H1 (cell line): ENCODE measurements around the gene NUDT6. TPM values are rescaled to one million over a fixed set of nuclear protein-coding genes. Genes with fewer than 3 reads are reported as not detected.

ENCODE experiments used
- CTCF ChIA-PET: fragments of 300-600 bp; sonication (Branson Sonifier 250); formaldehyde crosslinking; loops from one replicate; lab custom pipeline; 2021; ENCODE audit not compliant: partially characterized antibody; lab: Charles Lee
- POLR2A ChIA-PET: fragments of 300-600 bp; sonication (Branson Sonifier 250); formaldehyde crosslinking; loops from one replicate; lab custom pipeline; 2021; ENCODE audit warnings: inconsistent platforms; ENCODE audit not compliant: partially characterized antibody; lab: Charles Lee
- DNase-seq, 2 experiments: peaks; one replicate each; pipeline versions ENCODE4 v3.0.0 to v3.0.0-alpha.2; 2010 to 2022; ENCODE audit warnings: low spot score in 2 of 2, low read depth in 1 of 2, mixed read lengths in 1 of 2
- FAIRE-seq: peaks from 2 replicates; lab custom pipeline; 2011; peaks lifted over from hg19 to GRCh38; lab: Jason Lieb, UNC
- H2AFZ ChIP-seq: 2 replicates; pipeline ENCODE4 v1.8.1; 2012; ENCODE audit warnings: low read length, inconsistent platforms
- H2AK5ac ChIP-seq: 2 replicates; pipeline ENCODE4 v1.6.1; 2013; ENCODE audit warnings: low read depth, low read length
- H2BK120ac ChIP-seq: replicated peaks from 2 replicates; pipeline ENCODE3; 2013; ENCODE audit warnings: low read depth, low read length, inconsistent platforms
- H2BK12ac ChIP-seq: 2 replicates; pipeline ENCODE4 v1.6.1; 2013; ENCODE audit warnings: low read depth, low read length
- H2BK15ac ChIP-seq: 2 replicates; pipeline ENCODE4 v1.6.1; 2013; ENCODE audit warnings: low read length
- H2BK20ac ChIP-seq: 2 replicates; pipeline ENCODE4 v1.6.1; 2013; ENCODE audit warnings: low read length
- H2BK5ac ChIP-seq: 2 replicates; pipeline ENCODE4 v1.6.1; 2013; ENCODE audit warnings: low read depth, low read length
- H3K14ac ChIP-seq: 2 replicates; pipeline ENCODE4 v1.6.1; 2013; ENCODE audit warnings: inconsistent platforms; ENCODE audit not compliant: insufficient read length
- H3K18ac ChIP-seq: 2 replicates; pipeline ENCODE4 v1.6.1; 2013; ENCODE audit warnings: low read length; ENCODE audit errors: extremely low read depth
- H3K23ac ChIP-seq: 2 replicates; pipeline ENCODE4 v1.6.1; 2013; ENCODE audit warnings: inconsistent platforms; ENCODE audit not compliant: insufficient read length
- H3K23me2 ChIP-seq: 2 replicates; pipeline ENCODE4 v1.6.1; 2013; ENCODE audit warnings: low read depth, low read length
- H3K27ac ChIP-seq: 2 replicates; pipeline ENCODE4 v1.6.1; 2011; ENCODE audit warnings: low read depth, low read length, inconsistent platforms
- H3K27me3 ChIP-seq, 4 experiments: replicated peaks in 1 of 4; 1 replicate in 1 of 4; 2 replicates in 3 of 4; pipeline versions ENCODE4 v1.6.1 to v1.8.1; 2011 to 2013; ENCODE audit warnings: low read length in 3 of 4, mild to moderate bottlenecking in 3 of 4, inconsistent platforms in 2 of 4, mixed read lengths in 2 of 4, moderate library complexity in 1 of 4; ENCODE audit not compliant: control insufficient read depth in 3 of 4, insufficient read depth in 3 of 4; ENCODE audit errors: extremely low read depth in 1 of 4
- H3K36me3 ChIP-seq, 4 experiments: 2 replicates each; pipeline versions ENCODE4 v1.6.1 to v1.8.1; 2011 to 2013; ENCODE audit warnings: mild to moderate bottlenecking in 4 of 4, low read length in 3 of 4, moderate library complexity in 2 of 4, control low read depth in 1 of 4, inconsistent platforms in 1 of 4; ENCODE audit not compliant: insufficient read depth in 4 of 4, control insufficient read depth in 2 of 4
- H3K4ac ChIP-seq: replicated peaks from 2 replicates; pipeline ENCODE3; 2013; ENCODE audit warnings: low read length, low read depth, mixed read lengths, inconsistent platforms; ENCODE audit not compliant: insufficient read length
- H3K4me1 ChIP-seq, 4 experiments: replicated peaks in 1 of 4; 1 replicate in 1 of 4; 2 replicates in 3 of 4; pipeline versions ENCODE4 v1.6.1 to v1.8.1; 2011 to 2013; ENCODE audit warnings: low read length in 3 of 4, inconsistent platforms in 2 of 4, mixed read lengths in 1 of 4; ENCODE audit not compliant: insufficient read depth in 4 of 4, control insufficient read depth in 3 of 4
- H3K4me2 ChIP-seq, 2 experiments: 2 replicates each; pipeline versions ENCODE4 v1.6.1 to v1.8.1; 2011 to 2013; ENCODE audit warnings: low read depth in 2 of 2, low read length in 2 of 2, control low read depth in 1 of 2, inconsistent platforms in 1 of 2, mild to moderate bottlenecking in 1 of 2; ENCODE audit not compliant: insufficient read depth in 1 of 2
- H3K4me3 ChIP-seq, 4 experiments: fragments of 200-600, 300-600 bp in 1 of 4; sonication (generic), shearing (Covaris generic), sonication (Bioruptor Twin) in 1 of 4; 2 replicates each; pipeline versions ENCODE4 v1.5.1 to v1.8.1; 2011 to 2016; ENCODE audit warnings: low read length in 4 of 4, low read depth in 3 of 4, control low read depth in 2 of 4, inconsistent platforms in 2 of 4, mild to moderate bottlenecking in 2 of 4, mixed read lengths in 1 of 4, moderate library complexity in 1 of 4; ENCODE audit not compliant: insufficient read depth in 2 of 4; ENCODE audit errors: extremely low read depth in 1 of 4
- H3K56ac ChIP-seq: replicated peaks from 2 replicates; pipeline ENCODE3; 2013; ENCODE audit warnings: low read depth, mild to moderate bottlenecking, mixed read lengths, low read length, inconsistent platforms; ENCODE audit not compliant: insufficient read length
- H3K79me1 ChIP-seq: 2 replicates; pipeline ENCODE4 v1.6.1; 2013; ENCODE audit warnings: low read depth, low read length, control low read depth
- H3K79me2 ChIP-seq, 2 experiments: 2 replicates each; pipeline versions ENCODE4 v1.6.1 to v1.8.1; 2012 to 2013; ENCODE audit warnings: low read length in 2 of 2, mild to moderate bottlenecking in 2 of 2, inconsistent platforms in 1 of 2; ENCODE audit not compliant: insufficient read depth in 2 of 2, control insufficient read depth in 1 of 2
- H3K9ac ChIP-seq, 4 experiments: replicated peaks in 1 of 4; 1 replicate in 1 of 4; 2 replicates in 3 of 4; pipeline versions ENCODE4 v1.6.1 to v1.8.1; 2011 to 2013; ENCODE audit warnings: low read depth in 3 of 4, low read length in 3 of 4, control low read depth in 2 of 4, mild to moderate bottlenecking in 2 of 4, moderate library complexity in 2 of 4, inconsistent platforms in 1 of 4; ENCODE audit errors: extremely low read depth in 1 of 4
- H3K9me3 ChIP-seq, 2 experiments: 2 replicates each; pipeline versions ENCODE4 v1.6.1 to v1.8.1; 2012 to 2013; ENCODE audit warnings: mild to moderate bottlenecking in 2 of 2, moderate library complexity in 2 of 2, control low read depth in 1 of 2, inconsistent platforms in 1 of 2, low read depth in 1 of 2, low read length in 1 of 2, mixed read lengths in 1 of 2; ENCODE audit not compliant: insufficient read depth in 2 of 2
- H4K20me1 ChIP-seq, 2 experiments: replicated peaks in 1 of 2; 2 replicates each; pipeline versions ENCODE3 to v1.8.1; 2011 to 2013; ENCODE audit warnings: inconsistent platforms in 2 of 2, low read length in 2 of 2, mild to moderate bottlenecking in 1 of 2; ENCODE audit not compliant: insufficient read depth in 2 of 2, control insufficient read depth in 1 of 2
- H4K5ac ChIP-seq: 2 replicates; pipeline ENCODE4 v1.6.1; 2013; ENCODE audit warnings: low read length, low read depth, mixed read lengths, inconsistent platforms; ENCODE audit not compliant: insufficient read length
- H4K8ac ChIP-seq: 2 replicates; pipeline ENCODE4 v1.8.0; 2013; ENCODE audit warnings: mild to moderate bottlenecking, moderate library complexity, low read length, inconsistent platforms; ENCODE audit not compliant: insufficient read depth; ENCODE audit errors: extremely low read depth
- H4K91ac ChIP-seq: replicated peaks from 2 replicates; pipeline ENCODE3; 2013; ENCODE audit warnings: low read length, mixed read lengths, inconsistent platforms; ENCODE audit not compliant: insufficient read length
- ASH2L ChIP-seq: fragments of 200-600, 300-600 bp; sonication (generic); IDR thresholded peaks from one replicate; pipeline ENCODE4 v1.7.1; 2017; ENCODE audit warnings: low read length
- BRCA1 ChIP-seq: IDR thresholded peaks from 2 replicates; pipeline ENCODE4 v1.6.1; 2012; ENCODE audit warnings: low read depth, low read length, improper control_type of control experiment
- CHD1 ChIP-seq: IDR thresholded peaks from 2 replicates; pipeline ENCODE4 v1.6.1; 2012; ENCODE audit warnings: low read depth, low read length, improper control_type of control experiment
- CTBP2 ChIP-seq: IDR thresholded peaks from 2 replicates; pipeline ENCODE4 v1.7.0; 2011; ENCODE audit warnings: borderline replicate concordance, mild to moderate bottlenecking, moderate library complexity, mixed read lengths, low read length; ENCODE audit not compliant: insufficient read depth, insufficient read length
- EZH2 ChIP-seq: fragments of 200-600 bp; sonication (generic); IDR thresholded peaks from 2 replicates; pipeline ENCODE4 v1.7.1; 2012; ENCODE audit warnings: low read depth, mild to moderate bottlenecking, moderate library complexity, low read length, inconsistent platforms; ENCODE audit not compliant: severe bottlenecking
- FOSL1 ChIP-seq: IDR thresholded peaks from 2 replicates; pipeline ENCODE4 v1.6.1; 2011; ENCODE audit warnings: mild to moderate bottlenecking, low read depth, low read length, moderate library complexity; ENCODE audit not compliant: insufficient read depth
- HDAC6 ChIP-seq: IDR thresholded peaks from one replicate; pipeline ENCODE4 v1.7.1; 2012; ENCODE audit warnings: low read depth, mild to moderate bottlenecking, inconsistent platforms, low read length, moderate library complexity
- NRF1 ChIP-seq: IDR thresholded peaks from 2 replicates; pipeline ENCODE4 v1.6.1; 2011; ENCODE audit warnings: mild to moderate bottlenecking, low read depth, low read length, improper control_type of control experiment
- POLR2A ChIP-seq, 2 experiments: IDR thresholded peaks; 1 replicate in 1 of 2; 2 replicates in 1 of 2; pipeline ENCODE4 v1.6.1; 2011; ENCODE audit warnings: low read depth in 2 of 2, low read length in 2 of 2, mild to moderate bottlenecking in 2 of 2; ENCODE audit errors: control extremely low read depth in 1 of 2
- SP4 ChIP-seq: IDR thresholded peaks from 2 replicates; pipeline ENCODE4 v1.6.1; 2012; ENCODE audit warnings: low read length, inconsistent platforms
- TAF1 ChIP-seq: IDR thresholded peaks from 2 replicates; pipeline ENCODE4 v1.6.1; 2011; ENCODE audit warnings: mild to moderate bottlenecking, low read depth, low read length
- TBP ChIP-seq: IDR thresholded peaks from 2 replicates; pipeline ENCODE4 v1.6.1; 2011; ENCODE audit warnings: low read depth, low read length, improper control_type of control experiment
- TCF12 ChIP-seq: IDR thresholded peaks from 2 replicates; pipeline ENCODE4 v1.6.1; 2011; ENCODE audit warnings: low read depth, mild to moderate bottlenecking, low read length
- YY1 ChIP-seq: IDR thresholded peaks from 2 replicates; pipeline ENCODE4 v1.6.1; 2011; ENCODE audit warnings: low read depth, mild to moderate bottlenecking, low read length
- ZNF274 ChIP-seq: IDR thresholded peaks from 2 replicates; pipeline ENCODE4 v1.7.0; 2012; ENCODE audit warnings: low read length, borderline replicate concordance; ENCODE audit errors: extremely low read depth
- WGBS, 2 experiments: shearing (Covaris generic) in 1 of 2; methylation state at CpG; one replicate each; pipeline versions ENCODE4 v1.1.6 to v1.1.7; 2013 to 2015; ENCODE audit warnings: low lambda C conversion rate in 2 of 2, mixed read lengths in 2 of 2, inconsistent platforms in 1 of 2, low coverage in 1 of 2, missing lambda C conversion rate in 1 of 2; ENCODE audit not compliant: insufficient replicate concordance in 2 of 2, insufficient coverage in 1 of 2, insufficient read length in 1 of 2; ENCODE audit errors: extremely low coverage in 1 of 2, missing lambda C conversion rate in 1 of 2; 5-methylcytosine and 5-hydroxymethylcytosine counted together
- polyA plus RNA-seq, 7 experiments: library from polyadenylated mRNA; depleted of rRNA in 3 of 7; stranded (reverse) in 5 of 7; unstranded in 2 of 7; fragments of >200 nt in 5 of 7; fragments of 200-250 nt in 2 of 7; gene quantifications; 1 replicate in 5 of 7; 2 replicates in 1 of 7; 4 replicates in 1 of 7; pipeline versions ENCODE4 v1.2.1 to v1.2.3, GENCODE V29; 2011 to 2013; ENCODE audit warnings: missing spikeins in 2 of 7, mixed read lengths in 2 of 7
- total RNA-seq: library from RNA; stranded (reverse); fragmentation: NEBNext Ultra II Directional; extraction: Animal tissue kit (Norgen Biotek cat#: 25700); gene quantifications from 2 replicates; pipeline ENCODE4 v1.2.1, GENCODE V29; 2021

Gene NUDT6
- total and polyA plus RNA-seq, 2 of the 8 experiments (the other 6 are each of a cell fraction or from before 2014, with no cell fraction given), result 5.0 to 12.4 TPM

DNA sequence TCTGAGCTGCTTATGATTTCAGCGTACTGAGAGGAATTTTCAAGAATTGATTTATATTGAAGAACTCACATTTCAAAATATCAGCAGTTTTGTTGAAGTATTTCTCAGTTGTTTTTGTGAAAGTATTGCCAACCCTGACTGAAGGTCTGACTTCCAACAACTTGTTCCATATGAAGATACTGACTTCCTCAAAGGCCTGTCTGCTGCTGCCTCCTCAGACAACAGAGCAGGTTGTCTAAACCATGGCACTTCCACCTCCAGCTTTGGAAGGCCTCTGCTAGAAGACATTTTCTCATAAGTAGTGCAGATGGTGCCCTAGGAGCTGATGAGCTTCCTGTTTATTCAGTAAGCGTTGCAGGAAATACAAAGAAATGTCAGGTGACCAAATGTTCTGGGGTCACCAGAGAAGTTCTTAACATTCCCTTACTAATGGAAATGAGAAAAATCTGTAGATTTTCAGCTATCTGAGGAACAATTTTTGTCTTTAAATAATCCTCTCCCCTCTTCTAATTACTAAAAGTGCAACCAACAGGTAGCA, 67.0 kb downstream of the NUDT6 start:
- peaks cover 6 to 50% (median 21%) of the 10 kb centered on the region in 4 experiments for H3K4me1 ChIP-seq
- H2BK15ac ChIP-seq, result no peak overlapping the region
- H3K56ac ChIP-seq, result no peak overlapping the region
- H2BK120ac ChIP-seq, result no peak overlapping the region
- no peak overlapping the region for H4K8ac ChIP-seq
- 0 out of 2 replicates have a peak overlapping the region, but pooled peaks have one; percentile 28 for H3K18ac ChIP-seq
- H3K4me3 ChIP-seq, result no peak overlapping the region
- CTCF ChIA-PET, result interaction anchor here (0.8 to 3.5 kb wide), 8 partner anchors 10 to 98 kb away, joined by 3 to 15 read pairs (median 4); no protein-coding TSS in a partner anchor
- no peaks in the 10 kb centered on the region for H3K27me3 ChIP-seq
- H3K79me2 ChIP-seq, result peaks cover 30 to 100% of the 10 kb centered on the region in 2 experiments; a peak in 3 of 4 replicates
- H3K9me3 ChIP-seq, result no peaks in the 10 kb centered on the region
- no peak overlapping the region; the same call in 1 of the 2 replicates for H2BK5ac ChIP-seq
- no peak overlapping the region for H3K14ac ChIP-seq
- no peak overlapping the region for H2BK20ac ChIP-seq
- H3K36me3 ChIP-seq, result peaks cover 0 to 29% (median 2%) of the 10 kb centered on the region in 4 experiments; a peak in 2 of 8 replicates
- WGBS, 2 experiments, result 90% methylated on average over 2 of the region's 2 CpGs; no CpG with 5 or more reads in 1 of the 2 experiments
- no peak overlapping the region for H4K91ac ChIP-seq
- H4K5ac ChIP-seq, result no peak overlapping the region
- no peak overlapping the region for H3K9ac ChIP-seq
- H3K27ac ChIP-seq, result no peak overlapping the region
- DNase-seq, result no peak
- no peak overlapping the region for H3K23ac ChIP-seq
- peaks cover 7% of the 10 kb centered on the region for H3K79me1 ChIP-seq
- no peaks in the 10 kb centered on the region for H3K23me2 ChIP-seq
- no peak overlapping the region for H2AFZ ChIP-seq
- H4K20me1 ChIP-seq, result peaks cover 29 to 48% of the 10 kb centered on the region in 2 experiments
- H3K4ac ChIP-seq, result no peak overlapping the region
- H2BK12ac ChIP-seq, result no peak overlapping the region
- POLR2A ChIA-PET, result interaction anchor here (0.8 to 19.7 kb wide), 10 partner anchors 8 to 98 kb away, joined by 3 to 278 read pairs (median 4); partner anchors contain the start of gene FGF2
- no peak overlapping the region for H2AK5ac ChIP-seq
- no peak for FAIRE-seq
- H3K4me2 ChIP-seq, result peak overlapping the region in 1 of 2 experiments; percentile 43; a peak in 1 of 4 replicates
- no peak for TF ChIP-seq BRCA1
- TF ChIP-seq CHD1, result no peak
- no peak for TF ChIP-seq HDAC6
- no peak for TF ChIP-seq TCF12
- TF ChIP-seq ZNF274, result no peak
- no peak for TF ChIP-seq YY1
- TF ChIP-seq ASH2L, result no peak
- no peak for TF ChIP-seq FOSL1
- no peak for TF ChIP-seq EZH2
- no peak for TF ChIP-seq NRF1
- no peak for TF ChIP-seq TAF1
- no peak for TF ChIP-seq POLR2A (IDR thresholded peaks at IDR 0.05; ENCODE audit: control extremely low read depth in 1 of 2, low read depth in 2 of 2, low read length in 2 of 2)
- TF ChIP-seq CTBP2, result no peak
- no peak for TF ChIP-seq TBP
- TF ChIP-seq SP4, result no peak
